Stimulated activated CD8-positive, alpha-beta memory T cell treated with anti-CD3 and anti-CD28 coated beads, Interleukin-12 subunit alpha, Interleukin-12 subunit beta, amount 100 ng/mL, for 24 hours (primary cell): ENCODE results near the gene TMEM255B.

ENCODE experiments used
- DNase-seq: peaks from one replicate; pipeline ENCODE4 v3.0.0-alpha.2; 2020; ENCODE audit errors: extremely low read depth

TMEM255B gene

DNA sequence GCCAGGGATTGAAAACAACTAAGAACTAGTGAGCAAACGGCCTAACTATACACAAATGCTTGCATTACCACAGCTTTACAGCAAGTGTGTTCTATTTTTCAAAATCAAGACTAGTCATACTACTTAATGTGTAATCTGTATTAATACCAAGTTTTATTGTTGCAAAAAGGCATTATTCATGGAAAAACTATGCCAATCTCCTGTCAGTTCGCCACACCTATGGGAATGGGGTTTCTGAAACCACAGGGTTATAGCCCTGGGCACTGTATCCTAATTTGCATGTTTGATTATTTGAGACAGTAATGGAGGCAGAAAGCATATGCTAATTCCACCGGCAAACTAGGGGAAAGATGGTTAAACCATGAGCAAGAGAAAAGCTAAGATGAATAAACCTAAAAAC is 90.5 kb downstream of the TMEM255B start:
- DNase-seq: no peak

DNA sequence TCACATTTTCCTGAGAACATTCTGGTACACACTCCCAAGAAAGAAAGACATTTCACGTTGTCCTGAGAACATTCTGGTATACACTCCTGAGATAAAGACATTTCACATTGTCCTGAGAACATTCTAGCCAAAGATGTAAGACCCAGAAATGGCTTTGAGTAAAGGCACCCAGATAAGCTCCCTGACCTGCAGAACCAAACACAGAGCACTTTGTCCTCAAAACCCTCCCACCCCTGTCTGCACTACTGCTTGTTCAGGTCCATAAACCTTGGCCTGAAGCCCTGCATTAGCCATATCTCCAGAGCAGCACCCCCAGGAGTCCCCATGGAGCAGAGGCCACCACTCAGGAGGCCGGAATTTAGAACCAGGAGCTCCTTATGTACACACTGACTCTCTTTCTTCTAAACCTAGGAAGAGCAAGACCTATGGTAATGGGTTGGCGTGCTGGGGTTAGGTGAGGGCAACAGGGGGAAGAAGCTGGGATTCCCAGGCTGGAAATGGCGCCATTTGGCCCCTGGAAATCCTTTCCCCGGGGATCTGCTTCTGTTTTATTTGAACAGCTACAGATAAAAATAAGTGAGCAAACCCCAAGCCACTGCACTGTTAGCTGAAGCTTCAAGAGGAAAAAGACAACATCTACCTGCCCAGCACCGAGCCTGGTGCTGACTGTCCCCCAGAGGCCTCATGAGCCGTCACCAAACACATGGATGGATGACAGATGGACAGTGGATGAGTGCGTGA is 91.1 kb downstream of the TMEM255B start:
- DNase-seq: no peak

DNA sequence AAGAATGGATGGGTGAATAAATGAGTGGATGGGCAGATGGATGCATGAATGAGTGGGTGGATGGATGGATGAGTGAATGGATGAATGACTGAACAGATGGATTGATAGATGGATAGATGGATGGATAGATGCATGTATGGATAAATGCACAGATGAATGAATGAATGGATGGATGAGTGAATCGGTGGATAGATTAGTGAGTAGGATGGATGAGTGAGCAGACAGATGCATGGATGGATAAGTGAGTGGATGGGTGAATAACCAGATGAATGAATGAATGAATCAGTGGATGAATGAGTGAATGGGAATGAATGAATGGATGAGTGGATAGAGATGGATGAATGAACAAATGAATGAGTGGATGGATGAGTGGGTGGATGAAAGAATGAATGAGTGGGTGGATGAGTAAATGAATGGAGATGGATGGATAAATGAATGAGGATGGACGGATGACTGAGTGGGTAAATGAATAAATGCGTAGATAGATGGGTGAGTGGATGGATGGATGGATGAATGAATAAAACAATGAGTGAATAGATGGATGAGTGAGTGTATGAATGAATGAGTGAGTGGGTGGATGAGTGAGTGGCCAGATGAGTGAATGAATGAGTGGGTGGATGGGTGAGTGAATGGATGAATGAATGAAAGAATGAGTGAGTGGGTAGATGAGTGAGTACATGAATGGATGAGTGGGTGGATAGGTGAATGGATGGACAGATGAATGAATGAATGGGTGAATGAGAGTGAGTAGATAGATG is 91.9 kb downstream of the TMEM255B start:
- DNase-seq: no peak

GRCh38 chr13:113851480-113851803 is 92.4 kb downstream of the TMEM255B start:
- no peak for DNase-seq

DNA sequence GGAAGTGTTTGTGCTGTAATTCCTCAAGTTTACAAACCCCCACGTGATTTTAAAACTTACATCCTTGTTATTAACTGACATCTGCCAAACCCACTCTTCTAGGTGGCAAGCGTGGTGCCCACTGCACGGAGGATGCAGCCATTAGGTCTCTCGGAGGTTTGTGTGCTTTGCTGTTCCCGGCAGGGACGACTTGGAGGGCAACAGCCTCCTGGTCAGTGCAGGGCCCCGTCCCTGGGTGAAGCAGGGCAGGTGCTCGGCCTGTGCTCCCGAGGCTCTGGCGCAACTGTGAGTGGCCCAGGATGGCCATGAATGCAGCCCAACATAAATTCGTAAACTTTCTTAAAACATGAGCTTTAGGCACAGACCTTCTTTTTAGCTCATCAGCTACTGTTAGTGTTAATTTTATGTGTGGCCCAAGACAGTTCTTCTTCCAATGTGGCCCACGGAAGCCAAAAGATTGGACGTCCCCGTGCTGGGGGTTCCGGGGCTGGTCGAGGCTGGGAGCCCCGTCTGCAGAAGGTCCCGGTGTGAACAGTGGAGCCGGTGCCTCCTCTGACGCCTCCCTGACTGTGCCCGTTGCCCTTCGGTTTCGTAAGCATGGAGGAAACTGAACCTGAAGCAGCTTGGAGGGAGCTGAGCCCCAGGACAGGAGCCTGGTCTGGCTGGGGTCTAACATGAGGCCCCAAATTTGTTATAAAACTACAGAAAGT is 93.0 kb downstream of the TMEM255B start:
- no peak for DNase-seq

GRCh38 chr13:113852536-113853517 is 93.8 kb downstream of the TMEM255B start:
- DNase-seq: no peak

- DNase-seq: no peak
Measured at GRCh38 chr13:113853518-113854237, 94.7 kb downstream of the TMEM255B start.

- DNase-seq: no peak
Measured at GRCh38 chr13:113854238-113855011, 95.4 kb downstream of the TMEM255B start.

GRCh38 chr13:113855012-113855921 is 96.2 kb downstream of the TMEM255B start:
- DNase-seq: no peak

DNA sequence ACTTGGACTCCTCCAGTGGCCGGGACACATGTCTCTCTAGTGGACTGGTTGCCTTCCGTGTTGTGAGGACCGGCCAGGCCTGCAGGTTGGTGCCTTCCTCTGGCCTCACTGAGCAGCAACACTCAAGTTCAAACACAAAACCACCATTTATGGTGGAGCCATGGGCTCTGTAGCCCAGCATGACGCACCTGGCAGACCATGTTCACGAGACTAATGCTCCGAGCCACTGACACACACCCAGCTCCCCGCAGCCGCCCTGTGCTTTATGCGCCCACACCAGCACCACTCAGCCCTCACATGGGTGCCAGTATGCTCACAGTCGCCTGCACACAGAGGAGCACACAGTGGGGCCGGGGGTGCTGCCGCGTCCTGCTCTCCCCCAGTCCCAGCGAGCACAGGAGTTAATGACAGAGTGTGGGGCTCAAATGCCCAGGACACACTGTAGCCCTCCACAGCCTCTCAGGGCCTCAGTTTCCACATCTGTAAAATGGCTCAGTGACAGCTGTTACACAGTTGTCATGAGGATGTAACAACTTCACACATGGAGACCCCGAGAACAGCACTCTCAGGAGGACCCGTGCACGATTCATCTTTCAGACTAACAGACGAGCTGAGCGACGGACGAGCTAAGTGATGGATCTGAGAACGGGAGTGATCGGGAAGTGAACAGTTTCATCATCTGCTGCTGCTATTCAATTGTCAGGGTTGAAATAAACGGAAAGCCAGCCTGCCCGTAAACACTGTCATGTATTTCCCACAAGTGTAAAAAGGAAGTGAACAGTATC is 97.1 kb downstream of the TMEM255B start:
- DNase-seq: no peak

DNA sequence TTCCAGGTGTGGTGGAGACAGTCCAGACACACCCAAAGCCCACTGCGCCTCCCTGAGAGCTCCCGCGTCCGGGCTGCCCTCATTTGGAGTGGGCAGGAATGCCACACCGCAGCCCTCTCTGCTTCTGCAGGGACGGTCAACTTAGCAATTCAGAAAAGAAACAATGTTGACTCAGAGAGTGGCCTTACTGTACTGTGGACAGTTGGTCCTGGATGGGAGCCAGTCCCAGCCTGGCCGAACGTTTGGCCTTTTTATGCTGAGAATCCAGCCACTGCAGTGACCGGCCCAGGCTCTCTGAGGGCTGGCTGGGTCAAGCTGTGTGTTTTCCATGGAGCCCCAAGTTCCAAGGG is 97.7 kb downstream of the TMEM255B start:
- DNase-seq: no peak

DNA sequence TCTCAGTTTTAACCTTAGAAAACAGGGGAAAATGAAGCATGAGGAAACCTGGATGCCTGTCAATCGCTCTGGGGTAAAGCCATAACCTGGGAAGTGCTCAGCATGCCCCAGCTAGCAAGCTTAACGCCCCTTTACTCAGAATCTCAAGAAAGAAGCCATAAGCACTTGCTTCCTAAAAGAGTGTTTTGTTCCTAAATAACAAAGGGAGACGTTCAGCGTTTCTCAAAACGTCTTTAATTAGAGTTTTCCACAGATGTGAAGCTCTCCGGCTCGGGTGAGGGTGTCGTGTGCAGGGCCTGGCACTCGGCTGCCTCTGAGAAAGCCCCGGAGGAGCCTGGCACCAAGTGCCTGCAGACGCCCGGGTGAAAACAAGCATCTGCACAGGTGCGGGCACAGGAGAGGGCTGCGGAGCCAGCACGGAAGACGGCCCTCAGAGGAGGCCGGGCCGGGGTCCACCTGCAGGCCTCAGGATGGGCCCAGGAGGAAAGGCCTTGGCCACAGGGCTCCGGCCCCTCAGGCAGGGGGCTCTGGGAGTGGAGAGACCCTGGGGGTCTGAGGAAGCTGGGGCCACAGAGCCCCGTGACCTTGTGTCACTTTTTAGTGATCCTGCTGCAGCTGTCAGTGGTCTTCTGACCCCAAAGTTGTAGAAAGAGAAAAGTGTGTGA is 98.6 kb downstream of the TMEM255B start:
- no peak for DNase-seq

- no peak for DNase-seq
Measured at GRCh38 chr13:113859311-113860050, 100.5 kb downstream of the TMEM255B start.

DNA sequence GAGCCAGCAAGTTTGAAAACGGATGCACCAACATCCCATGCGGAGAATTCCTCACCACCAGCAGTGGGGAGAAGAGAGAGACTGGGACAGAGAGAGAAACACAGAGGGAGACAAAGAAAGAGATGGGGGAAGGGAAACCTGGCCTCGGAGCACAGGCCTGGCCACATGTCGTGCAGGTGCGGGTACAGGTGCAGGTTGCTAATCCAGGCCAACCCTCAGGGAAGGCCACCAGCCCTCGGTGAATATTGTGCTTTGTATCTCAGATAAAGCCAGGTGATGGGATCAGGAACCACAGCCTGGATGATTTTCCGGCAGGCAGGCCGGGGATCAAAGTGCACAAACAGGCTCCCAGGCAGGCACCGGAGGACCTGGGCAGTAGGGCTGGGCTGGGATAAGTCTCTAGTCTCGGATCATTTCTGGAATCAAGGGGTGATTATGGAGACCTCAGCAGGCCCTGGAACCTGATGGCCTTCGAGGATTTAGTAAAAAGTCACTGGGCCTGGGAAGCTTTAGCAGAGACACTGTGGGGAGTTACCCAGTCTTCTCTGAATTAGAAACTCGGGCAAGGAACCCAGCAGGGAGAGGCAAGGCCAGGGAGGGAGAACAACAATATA is 101.1 kb downstream of the TMEM255B start:
- no peak for DNase-seq

DNA sequence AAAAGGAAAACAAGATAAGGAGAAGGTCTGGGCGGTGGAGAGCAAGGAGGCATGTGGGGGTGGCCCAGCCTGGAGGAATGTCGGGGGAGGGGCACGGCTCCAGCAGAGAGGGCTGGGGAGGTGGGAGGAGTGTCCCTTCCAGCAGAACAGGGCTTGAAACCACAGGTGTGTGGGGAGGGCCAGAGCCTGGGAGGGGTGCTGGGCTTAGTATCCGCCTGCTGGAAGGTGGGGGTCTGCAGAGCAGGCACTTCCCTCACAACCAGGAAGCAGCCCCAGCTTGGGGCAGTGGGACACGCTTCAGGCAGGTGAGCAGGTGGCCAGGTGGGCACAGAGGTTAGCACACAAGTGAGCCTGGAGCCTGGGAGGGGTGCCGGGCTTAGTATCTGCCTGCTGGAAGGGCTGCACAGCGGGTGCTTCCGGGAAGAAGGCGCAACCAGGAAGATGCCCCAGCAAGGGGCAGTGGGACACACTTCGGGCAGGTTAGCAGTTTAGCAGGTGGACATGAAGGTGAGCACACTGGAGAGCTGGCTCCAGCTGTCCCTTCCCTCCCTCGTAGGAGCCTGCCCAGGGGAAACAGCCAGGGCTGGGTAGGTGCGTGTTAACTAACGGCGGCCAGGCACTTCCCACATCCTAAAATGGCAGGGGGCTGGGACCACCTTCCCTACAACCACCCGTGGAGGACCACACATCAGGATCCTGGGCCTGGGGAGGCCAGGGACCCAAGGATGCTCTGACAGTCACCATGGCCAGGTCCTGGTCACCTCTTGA is 101.8 kb downstream of the TMEM255B start:
- DNase-seq: no peak
